HG02623 (cell line): ENCODE results near the gene DHPS.
A peak's percentile ranks its signal among the peaks of the same experiment; 100 is the strongest.

Experiments
- ATAC-seq: cut with Tn5 transposase; IDR thresholded peaks from one replicate; pipeline ENCODE4 v1.9.1; 2021; ENCODE audit warnings: moderate library complexity; ENCODE audit not compliant: unreplicated experiment

DHPS gene

GRCh38 chr19:12675940-12676339 lies 5.7 kb downstream of the DHPS start:
- no peak for ATAC-seq

GRCh38 chr19:12675399-12675798 lies 6.3 kb downstream of the DHPS start:
- no peak for ATAC-seq

GRCh38 chr19:12672744-12673143 lies 8.9 kb downstream of the DHPS start:
- ATAC-seq: no peak

GRCh38 chr19:12670159-12670928 lies 11.3 kb downstream of the DHPS start:
- ATAC-seq: no peak

- ATAC-seq: no peak
Measured at GRCh38 chr19:12669270-12670158, 12.2 kb downstream of the DHPS start.

- ATAC-seq: no peak
Measured at GRCh38 chr19:12668932-12669269, 12.8 kb downstream of the DHPS start.

GRCh38 chr19:12668346-12668745 lies 13.3 kb downstream of the DHPS start:
- no peak for ATAC-seq

- ATAC-seq: no peak
Measured at GRCh38 chr19:12667731-12668302, 13.9 kb downstream of the DHPS start.

GRCh38 chr19:12666265-12667048 lies 15.2 kb downstream of the DHPS start, which contains the start of the genes MAN2B1 and WDR83:
Gene MAN2B1, minus strand, starts transcription at chr19:12666742. Its CDS starts 41 bp downstream, at chr19:12666701.
Gene WDR83, plus strand, starts transcription at chr19:12666807. Its CDS starts 2,984 bp downstream, at chr19:12669791.
- peak; percentile 45 for ATAC-seq

GRCh38 chr19:12665671-12666264 lies 15.9 kb downstream of the DHPS start:
- ATAC-seq: no peak

- no peak for ATAC-seq
Measured at GRCh38 chr19:12665281-12665573, 16.5 kb downstream of the DHPS start.

- ATAC-seq: no peak
Measured at GRCh38 chr19:12664406-12665280, 17.0 kb downstream of the DHPS start.

GRCh38 chr19:12660980-12661379 lies 20.7 kb downstream of the DHPS start:
- ATAC-seq: no peak

GRCh38 chr19:12657966-12658365 lies 23.7 kb downstream of the DHPS start:
- no peak for ATAC-seq

- ATAC-seq: no peak
Measured at GRCh38 chr19:12656899-12657571, 24.6 kb downstream of the DHPS start.

- no peak for ATAC-seq
Measured at GRCh38 chr19:12655546-12655945, 26.1 kb downstream of the DHPS start.

GRCh38 chr19:12652219-12652618 lies 29.5 kb downstream of the DHPS start:
- ATAC-seq: no peak

- ATAC-seq: no peak
Measured at GRCh38 chr19:12649941-12650340, 31.7 kb downstream of the DHPS start.

GRCh38 chr19:12648088-12648487 lies 33.6 kb downstream of the DHPS start:
- ATAC-seq: no peak
